K562 (cell line): ENCODE measurements around the gene RPL35.

Experiments used
- E4F1 ChIP-seq: fragments of 250-450 bp; sonication (Bioruptor Pico); IDR thresholded peaks from 2 replicates; pipeline ENCODE4 v1.5.0; 2021; ENCODE audit warnings: mild to moderate bottlenecking, borderline replicate concordance
- NKRF ChIP-seq: fragments of 450-650 bp; IDR thresholded peaks from 2 replicates; pipeline ENCODE4 v1.6.1; 2016; ENCODE audit warnings: borderline replicate concordance
- NR2C1 ChIP-seq, 2 experiments: fragments of 450-650 bp; IDR thresholded peaks; 2 replicates each; pipeline ENCODE4 v1.6.1; 2017; ENCODE audit warnings: mild to moderate bottlenecking in 2 of 2, antibody characterized with exemption in 1 of 2, inconsistent platforms in 1 of 2, missing compliant biosample characterization in 1 of 2, missing genetic modification characterization in 1 of 2
- ZNF639 ChIP-seq, 2 experiments: fragments of 200-800 bp in 1 of 2; sonication (Bioruptor generic) in 1 of 2; sonication (generic) in 1 of 2; formaldehyde crosslinking in 1 of 2; IDR thresholded peaks in 1 of 2; conservative IDR thresholded peaks in 1 of 2; 2 replicates each; pipeline versions ENCODE4 v1.5.0 to v1.6.1; 2016 to 2020; ENCODE audit warnings: missing compliant biosample characterization in 1 of 2, missing genetic modification characterization in 1 of 2, missing genetic modification reagents in 1 of 2

DNA sequence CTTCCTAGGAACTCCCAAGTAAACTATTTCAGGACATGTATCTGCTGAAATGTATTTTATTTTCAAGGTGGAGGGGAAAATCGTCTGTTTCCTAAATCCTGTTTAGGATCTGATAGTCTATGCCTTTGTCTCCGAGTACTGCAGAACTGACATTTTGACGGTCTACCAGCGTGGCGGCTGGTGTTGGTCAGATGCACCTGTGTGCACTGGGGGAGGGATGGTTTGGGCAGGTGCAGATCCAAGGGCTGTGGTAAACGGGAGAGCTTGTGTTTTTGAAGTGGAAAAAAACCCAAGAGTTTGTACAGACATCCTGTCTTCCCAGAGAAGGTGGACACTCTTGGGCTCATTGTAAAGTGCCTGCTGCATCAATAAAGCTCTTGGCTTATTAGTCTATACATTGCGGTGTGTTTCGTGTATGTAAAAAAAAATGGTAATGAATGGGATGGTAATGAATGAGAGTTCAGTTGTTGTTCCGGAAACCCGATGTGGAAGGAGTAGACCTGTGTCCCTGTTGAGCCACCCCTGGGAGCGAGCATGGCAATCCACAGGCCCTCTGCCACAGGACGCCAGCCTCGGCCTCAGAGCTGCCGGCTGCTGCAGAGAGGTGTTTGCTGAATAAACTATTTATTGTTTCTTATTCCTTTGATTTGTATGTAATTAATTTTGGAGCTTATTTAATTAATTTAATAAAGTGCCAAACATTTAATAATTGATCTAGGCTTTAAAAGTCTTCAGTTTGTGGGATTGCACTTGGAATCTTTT lies 15.4 kb upstream of the RPL35 start:
- no peak for TF ChIP-seq NR2C1 (IDR thresholded peaks at IDR 0.05)
- no peak for TF ChIP-seq NR2C1 (tag; IDR thresholded peaks at IDR 0.05)
- TF ChIP-seq ZNF639 (CRISPR knock-in tag; conservative IDR thresholded peaks at IDR 0.05 in 1 of 2, IDR thresholded peaks at IDR 0.05 in 1 of 2), result no peak
- no peak for TF ChIP-seq NKRF
- no peak for TF ChIP-seq E4F1 (CRISPR knock-in tag)
